Measurements from ENCODE around the gene CDK2AP2. TPM values are rescaled to one million over a fixed set of nuclear protein-coding genes. Genes with fewer than 3 reads are reported as not detected.

CDK2AP2 gene
- polyA plus RNA-seq, 4 donors, result 80.0 to 108 (median 97.5) TPM

DNA sequence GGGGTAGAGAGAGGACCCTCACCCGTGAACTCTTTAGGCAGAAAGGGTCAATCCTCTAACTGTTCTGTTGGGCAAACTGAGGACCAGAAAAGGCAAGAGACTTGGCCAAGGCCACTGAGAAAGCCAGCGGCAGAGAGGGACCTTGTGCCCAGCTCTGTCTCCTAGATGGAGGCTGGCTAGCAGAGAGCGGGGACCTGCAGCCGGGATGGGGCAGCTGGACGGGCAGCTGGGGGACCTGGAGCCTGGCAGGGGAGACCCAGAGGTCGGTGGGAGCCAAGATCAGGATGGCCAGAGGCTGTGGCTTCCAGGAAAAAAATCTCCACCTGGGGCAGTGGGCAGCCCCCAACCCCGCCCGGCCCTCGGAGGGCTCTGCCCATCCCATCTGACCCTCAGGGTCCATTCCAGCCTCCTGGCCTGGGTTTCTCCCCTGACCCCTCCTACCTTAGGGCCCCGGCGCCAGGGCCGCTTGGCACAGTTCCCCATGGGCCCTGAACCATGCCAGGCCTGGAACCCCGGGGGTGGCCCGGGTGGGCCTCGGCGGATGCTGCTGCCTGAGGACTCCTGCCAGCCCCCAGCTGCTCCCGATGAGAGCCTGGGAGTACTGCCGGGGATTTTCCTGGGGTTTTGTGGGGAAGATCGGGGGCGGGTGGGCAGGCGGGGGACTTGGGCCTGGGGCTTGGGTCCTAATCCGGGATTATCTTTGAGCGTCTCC lies 15.0 kb upstream of the CDK2AP2 start, which contains the start of gene CABP2:
Gene CABP2 (minus strand): TSS at position 603 of the 712 bp plus-strand sequence. CDS start 120 bp downstream, at position 483.
- WGBS, 3 donors, result 79 to 84% (median 81%) methylated on average over 22 to 23 of the region's 23 CpGs
- Histone ChIP-seq H3K27ac (ENCODE audit: low read depth in 1 of 3, low read length in 2 of 3) (no peak within 1 kb of the TSS), H3K4me1 (ENCODE audit: control insufficient read depth in 3 of 3, insufficient read depth in 2 of 3, low read depth in 1 of 3, low read length in 2 of 3) (peaks cover 0 to 17% (median 4%) of the 10 kb centered on the region in 3 donors), H3K9me3 (ENCODE audit: control insufficient read depth in 2 of 2, insufficient read depth in 1 of 2, low read depth in 1 of 2, low read length in 1 of 2) (no peaks in the 10 kb centered on the region), H3K36me3 (ENCODE audit: control insufficient read depth in 3 of 3, insufficient read depth in 2 of 3, low read depth in 1 of 3, low read length in 3 of 3) (no peaks in the 10 kb centered on the region), H3K27me3 (ENCODE audit: control insufficient read depth in 3 of 3, insufficient read depth in 3 of 3, low read length in 3 of 3) (no peaks in the 10 kb centered on the region), H3K4me3 (ENCODE audit: low read depth in 1 of 3, low read length in 3 of 3) (no peak within 1 kb of the TSS)
- FAIRE-seq (no peak), DNase-seq (no peak)

DNA sequence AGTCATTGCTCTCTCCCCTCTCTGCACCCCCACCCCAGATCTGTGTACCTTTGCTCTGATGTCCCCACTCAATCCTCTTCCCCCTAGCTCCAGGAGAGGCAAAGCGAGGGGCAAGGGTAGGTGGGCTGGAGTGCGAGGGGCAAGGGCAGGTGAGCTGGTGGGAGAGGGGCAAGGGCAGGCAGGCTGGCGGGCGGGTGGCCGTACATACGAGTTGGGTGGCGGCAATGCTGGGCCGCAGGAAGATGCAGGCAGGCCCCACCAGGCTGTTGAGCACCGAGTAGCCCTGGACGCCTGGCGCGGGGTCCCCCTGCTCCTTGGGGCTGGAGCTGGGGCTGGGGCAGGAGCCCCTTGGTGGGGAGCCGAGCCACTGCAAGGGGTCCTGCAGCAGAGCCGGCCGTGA lies 14.4 kb upstream of the CDK2AP2 start:
- Histone ChIP-seq H3K27ac (ENCODE audit: low read depth in 1 of 3, low read length in 2 of 3) (no peak overlapping the region), H3K36me3 (ENCODE audit: control insufficient read depth in 3 of 3, insufficient read depth in 2 of 3, low read depth in 1 of 3, low read length in 3 of 3) (no peaks in the 10 kb centered on the region), H3K4me3 (ENCODE audit: low read depth in 1 of 3, low read length in 3 of 3) (no peak overlapping the region), H3K4me1 (ENCODE audit: control insufficient read depth in 3 of 3, insufficient read depth in 2 of 3, low read depth in 1 of 3, low read length in 2 of 3) (peaks cover 0 to 17% (median 4%) of the 10 kb centered on the region in 3 donors), H3K9me3 (ENCODE audit: control insufficient read depth in 2 of 2, insufficient read depth in 1 of 2, low read depth in 1 of 2, low read length in 1 of 2) (no peaks in the 10 kb centered on the region), H3K27me3 (ENCODE audit: control insufficient read depth in 3 of 3, insufficient read depth in 3 of 3, low read length in 3 of 3) (no peaks in the 10 kb centered on the region)
- WGBS, 3 donors, result 89 to 96% (median 95%) methylated on average over 14 to 15 of the region's 15 CpGs
- DNase-seq (no peak), FAIRE-seq (no peak)

DNA sequence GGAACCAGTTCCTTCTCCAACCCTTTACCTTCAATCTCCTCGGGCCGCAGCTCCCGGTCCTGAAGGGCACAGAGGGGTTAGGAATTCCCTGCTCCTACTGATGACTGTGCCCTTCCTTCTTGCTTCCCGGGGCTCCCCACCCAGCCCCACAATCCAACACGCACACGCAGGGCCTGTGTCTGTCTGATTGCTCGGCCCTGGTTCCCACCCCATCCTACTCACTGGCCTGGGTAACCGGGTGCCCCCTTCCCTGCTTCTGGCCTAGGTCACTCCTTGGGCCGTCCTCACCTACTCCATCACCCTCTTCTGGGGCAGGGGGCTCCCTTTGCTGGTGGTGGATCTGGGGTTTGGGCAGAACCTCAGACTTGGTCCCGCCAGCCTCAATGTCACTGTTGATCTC lies 14.0 kb upstream of the CDK2AP2 start:
- Histone ChIP-seq H3K36me3 (ENCODE audit: control insufficient read depth in 3 of 3, insufficient read depth in 2 of 3, low read depth in 1 of 3, low read length in 3 of 3) (no peaks in the 10 kb centered on the region), H3K9me3 (ENCODE audit: control insufficient read depth in 2 of 2, insufficient read depth in 1 of 2, low read depth in 1 of 2, low read length in 1 of 2) (no peaks in the 10 kb centered on the region), H3K27ac (ENCODE audit: low read depth in 1 of 3, low read length in 2 of 3) (no peak overlapping the region), H3K4me3 (ENCODE audit: low read depth in 1 of 3, low read length in 3 of 3) (no peak overlapping the region), H3K27me3 (ENCODE audit: control insufficient read depth in 3 of 3, insufficient read depth in 3 of 3, low read length in 3 of 3) (no peaks in the 10 kb centered on the region), H3K4me1 (ENCODE audit: control insufficient read depth in 3 of 3, insufficient read depth in 2 of 3, low read depth in 1 of 3, low read length in 2 of 3) (peaks cover 0 to 17% (median 4%) of the 10 kb centered on the region in 3 donors)
- DNase-seq, result no peak
- FAIRE-seq, result no peak
- 81 to 88% (median 82%) methylated on average over 10 of the region's 10 CpGs for WGBS, 3 donors

DNA sequence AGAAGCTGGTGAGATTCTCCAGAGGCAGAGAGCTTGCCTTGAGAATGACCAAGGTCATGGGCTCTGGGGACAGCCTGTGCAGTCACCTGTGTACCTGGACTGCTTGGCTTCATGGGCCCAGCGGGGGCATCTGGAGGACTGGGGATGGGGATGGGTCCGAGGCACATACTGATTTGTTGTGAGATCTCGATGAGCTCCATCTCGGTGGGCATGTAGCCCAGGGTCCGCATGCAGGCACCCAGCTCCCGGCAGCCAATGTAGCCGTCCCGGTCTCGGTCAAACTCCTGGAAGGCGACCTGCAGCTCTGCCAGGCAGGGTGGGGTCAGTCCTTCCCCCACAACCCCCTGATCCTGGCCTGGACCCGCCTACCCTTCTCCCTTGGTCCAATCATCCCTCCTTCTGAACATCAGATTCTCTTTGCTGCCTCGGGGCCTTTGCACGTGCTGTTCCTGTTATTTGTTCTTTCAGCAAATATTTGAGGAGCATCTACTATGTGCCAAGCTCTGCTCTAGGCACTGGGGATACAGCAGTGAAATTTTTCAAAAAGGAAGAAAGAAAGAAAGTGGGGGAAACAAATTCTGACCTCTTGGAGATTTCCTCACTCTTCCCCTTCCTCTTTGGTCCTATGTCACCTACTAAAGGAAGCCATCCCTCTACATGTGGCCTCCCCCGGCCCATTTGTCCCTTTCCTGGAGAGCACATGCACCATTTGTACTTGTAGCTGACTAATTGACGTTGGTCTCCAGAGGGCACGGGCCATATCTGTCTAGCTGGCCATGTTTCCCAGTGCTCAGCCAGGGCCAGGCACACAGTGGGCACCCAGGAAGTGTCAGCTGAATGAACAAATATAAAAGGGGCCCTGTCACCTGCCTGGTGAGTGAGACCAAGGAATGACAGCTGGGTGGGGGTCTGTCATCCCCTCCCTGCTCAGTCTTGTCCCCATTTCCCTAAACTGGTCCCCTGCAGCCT lies 13.2 kb upstream of the CDK2AP2 start:
- no peak overlapping the region for H3K27ac ChIP-seq (ENCODE audit: low read depth in 1 of 3, low read length in 2 of 3)
- FAIRE-seq (no peak), DNase-seq (no peak)
- no peaks in the 10 kb centered on the region for H3K27me3 ChIP-seq (ENCODE audit: control insufficient read depth in 3 of 3, insufficient read depth in 3 of 3, low read length in 3 of 3)
- WGBS, 3 donors, result 91 to 94% (median 91%) methylated on average over 16 of the region's 16 CpGs
- H3K4me1 ChIP-seq (ENCODE audit: control insufficient read depth in 3 of 3, insufficient read depth in 2 of 3, low read depth in 1 of 3, low read length in 2 of 3), result peaks cover 0 to 17% (median 4%) of the 10 kb centered on the region in 3 donors
- H3K36me3 ChIP-seq (ENCODE audit: control insufficient read depth in 3 of 3, insufficient read depth in 2 of 3, low read depth in 1 of 3, low read length in 3 of 3), result no peaks in the 10 kb centered on the region
- H3K9me3 ChIP-seq (ENCODE audit: control insufficient read depth in 2 of 2, insufficient read depth in 1 of 2, low read depth in 1 of 2, low read length in 1 of 2), result no peaks in the 10 kb centered on the region
- no peak overlapping the region for H3K4me3 ChIP-seq (ENCODE audit: low read depth in 1 of 3, low read length in 3 of 3)

DNA sequence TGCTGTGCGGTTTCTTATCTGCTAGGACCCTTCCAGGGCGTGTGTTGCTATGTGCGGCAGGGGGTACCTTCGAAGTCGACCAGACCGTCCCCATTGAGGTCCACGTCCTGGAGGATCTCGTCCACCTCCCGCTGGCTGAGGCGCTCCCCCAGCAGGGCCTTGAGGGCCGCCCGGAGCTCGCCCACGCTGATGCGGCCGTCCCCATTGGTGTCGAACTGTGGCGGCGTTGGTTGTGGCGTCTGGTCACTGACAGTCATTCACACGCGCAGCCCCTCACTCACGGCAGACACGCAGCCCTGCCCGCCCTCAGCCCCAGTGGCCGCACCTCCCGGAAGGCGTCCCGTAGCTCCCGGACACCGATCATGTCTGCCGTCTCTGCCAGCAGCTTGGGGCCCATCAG lies 11.8 kb upstream of the CDK2AP2 start:
- FAIRE-seq (no peak), DNase-seq (no peak)
- no peak overlapping the region for H3K27ac ChIP-seq (ENCODE audit: low read depth in 1 of 3, low read length in 2 of 3)
- H3K4me1 ChIP-seq (ENCODE audit: control insufficient read depth in 3 of 3, insufficient read depth in 2 of 3, low read depth in 1 of 3, low read length in 2 of 3), result peaks cover 0 to 9% (median 0%) of the 10 kb centered on the region in 3 donors
- H3K36me3 ChIP-seq (ENCODE audit: control insufficient read depth in 3 of 3, insufficient read depth in 2 of 3, low read depth in 1 of 3, low read length in 3 of 3), result no peaks in the 10 kb centered on the region
- no peak overlapping the region for H3K4me3 ChIP-seq (ENCODE audit: low read depth in 1 of 3, low read length in 3 of 3)
- no peaks in the 10 kb centered on the region for H3K27me3 ChIP-seq (ENCODE audit: control insufficient read depth in 3 of 3, insufficient read depth in 3 of 3, low read length in 3 of 3)
- no peaks in the 10 kb centered on the region for H3K9me3 ChIP-seq (ENCODE audit: control insufficient read depth in 2 of 2, insufficient read depth in 1 of 2, low read depth in 1 of 2, low read length in 1 of 2)
- WGBS, 3 donors, result 91 to 96% (median 94%) methylated on average over 32 of the region's 32 CpGs

DNA sequence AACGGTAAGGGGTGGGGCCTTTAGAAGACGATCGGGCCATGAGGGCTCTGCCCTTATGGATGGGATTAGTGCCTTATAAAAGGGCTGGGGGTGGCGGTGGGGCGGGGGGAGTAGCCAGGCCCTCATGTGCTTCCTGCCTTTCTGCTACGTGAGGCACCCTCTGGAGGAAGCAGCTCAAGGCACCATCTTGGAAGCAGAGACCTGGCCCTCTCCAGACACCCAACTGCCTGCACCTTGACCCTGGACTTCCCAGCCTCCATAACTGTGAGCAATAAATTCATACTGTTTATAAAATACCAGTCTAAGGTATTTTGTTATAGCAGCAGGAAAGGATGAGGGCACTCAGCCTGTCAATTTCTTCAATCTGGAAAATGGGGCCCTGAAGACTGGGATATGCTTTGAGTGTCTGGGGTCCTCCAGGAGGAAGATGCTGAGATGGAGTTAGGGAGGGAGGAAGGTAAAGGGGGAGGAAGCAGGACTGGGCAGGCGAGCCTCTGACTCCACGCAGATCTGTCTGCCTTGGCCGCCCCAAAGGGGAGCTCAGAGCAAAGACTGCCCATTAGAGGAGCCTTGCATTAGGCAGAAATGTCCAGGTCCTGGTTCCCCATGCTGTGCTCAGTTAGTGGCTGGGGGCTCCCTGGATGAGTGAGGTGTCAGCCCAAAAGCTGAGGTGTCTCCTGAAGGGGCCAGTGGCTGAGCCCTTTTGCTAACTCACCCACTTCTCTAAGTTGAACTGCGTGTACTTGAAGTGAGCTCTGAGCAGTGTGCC lies 10.0 kb upstream of the CDK2AP2 start:
- FAIRE-seq, result no peak
- H3K27me3 ChIP-seq (ENCODE audit: control insufficient read depth in 3 of 3, insufficient read depth in 3 of 3, low read length in 3 of 3), result no peaks in the 10 kb centered on the region
- no peak for DNase-seq

DNA sequence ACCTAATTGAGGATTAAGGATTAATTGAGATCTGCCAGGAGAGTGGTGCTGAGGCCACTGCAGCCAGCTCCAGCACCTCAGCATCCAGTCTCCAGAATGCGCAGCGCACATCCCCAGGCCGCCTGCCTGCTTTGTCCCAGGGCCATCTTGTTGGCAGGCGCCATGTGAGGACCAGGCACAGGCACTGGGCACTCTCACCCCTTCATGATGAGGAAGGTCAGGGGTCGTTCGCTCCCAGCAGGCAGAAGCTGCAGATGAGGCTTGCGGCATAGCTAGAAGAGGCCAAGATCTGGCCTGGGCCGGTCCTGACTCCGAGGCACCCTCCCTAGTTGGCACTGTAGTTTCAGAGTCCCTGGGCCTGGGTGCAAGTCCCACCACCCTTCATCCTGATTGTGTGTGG lies 8.8 kb upstream of the CDK2AP2 start:
- no peak for FAIRE-seq
- Histone ChIP-seq H3K9me3 (ENCODE audit: control insufficient read depth in 2 of 2, insufficient read depth in 1 of 2, low read depth in 1 of 2, low read length in 1 of 2) (no peaks in the 10 kb centered on the region), H3K4me3 (ENCODE audit: low read depth in 1 of 3, low read length in 3 of 3) (no peak overlapping the region), H3K27ac (ENCODE audit: low read depth in 1 of 3, low read length in 2 of 3) (no peak overlapping the region), H3K27me3 (ENCODE audit: control insufficient read depth in 3 of 3, insufficient read depth in 3 of 3, low read length in 3 of 3) (no peaks in the 10 kb centered on the region), H3K4me1 (ENCODE audit: control insufficient read depth in 3 of 3, insufficient read depth in 2 of 3, low read depth in 1 of 3, low read length in 2 of 3) (no peaks in the 10 kb centered on the region), H3K36me3 (ENCODE audit: control insufficient read depth in 3 of 3, insufficient read depth in 2 of 3, low read depth in 1 of 3, low read length in 3 of 3) (no peaks in the 10 kb centered on the region)
- no peak for DNase-seq
- WGBS, 3 donors, result 94 to 96% (median 95%) methylated on average over 9 of the region's 9 CpGs

More for the DNA sequence above, 10.0 kb upstream of the CDK2AP2 start:
- no peak overlapping the region for H3K27ac ChIP-seq (ENCODE audit: low read depth in 1 of 3, low read length in 2 of 3)
- WGBS, 3 donors, result 81 to 90% (median 88%) methylated on average over 10 of the region's 10 CpGs
- H3K9me3 ChIP-seq (ENCODE audit: control insufficient read depth in 2 of 2, insufficient read depth in 1 of 2, low read depth in 1 of 2, low read length in 1 of 2), result no peaks in the 10 kb centered on the region
- H3K36me3 ChIP-seq (ENCODE audit: control insufficient read depth in 3 of 3, insufficient read depth in 2 of 3, low read depth in 1 of 3, low read length in 3 of 3), result no peaks in the 10 kb centered on the region
- H3K4me1 ChIP-seq (ENCODE audit: control insufficient read depth in 3 of 3, insufficient read depth in 2 of 3, low read depth in 1 of 3, low read length in 2 of 3), result no peaks in the 10 kb centered on the region
- H3K4me3 ChIP-seq (ENCODE audit: low read depth in 1 of 3, low read length in 3 of 3), result no peak overlapping the region

DNA sequence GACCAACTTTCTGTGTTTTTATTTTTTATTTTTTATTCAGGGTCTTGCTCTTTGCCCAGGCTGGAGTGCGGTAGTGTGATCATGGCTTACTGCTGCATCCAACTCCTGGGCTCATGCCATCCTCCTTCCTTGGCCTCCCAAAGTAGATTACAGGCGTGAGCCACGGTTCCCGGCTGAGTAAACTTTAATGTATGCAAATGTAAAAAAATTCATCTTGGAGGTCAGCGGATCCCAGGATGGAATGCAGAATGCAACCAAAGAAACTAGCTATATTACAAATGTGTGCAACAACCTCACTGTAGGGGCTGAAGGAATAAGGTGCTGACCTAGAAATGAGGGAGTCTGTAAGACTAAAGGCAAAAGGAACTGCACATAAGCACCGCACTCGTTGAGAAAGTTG lies 6.2 kb upstream of the CDK2AP2 start:
- Histone ChIP-seq H3K27me3 (ENCODE audit: control insufficient read depth in 3 of 3, insufficient read depth in 3 of 3, low read length in 3 of 3) (no peaks in the 10 kb centered on the region), H3K36me3 (ENCODE audit: control insufficient read depth in 3 of 3, insufficient read depth in 2 of 3, low read depth in 1 of 3, low read length in 3 of 3) (no peaks in the 10 kb centered on the region), H3K4me1 (ENCODE audit: control insufficient read depth in 3 of 3, insufficient read depth in 2 of 3, low read depth in 1 of 3, low read length in 2 of 3) (peaks cover 0 to 23% (median 2%) of the 10 kb centered on the region in 3 donors), H3K27ac (ENCODE audit: low read depth in 1 of 3, low read length in 2 of 3) (no peak overlapping the region), H3K4me3 (ENCODE audit: low read depth in 1 of 3, low read length in 3 of 3) (no peak overlapping the region), H3K9me3 (ENCODE audit: control insufficient read depth in 2 of 2, insufficient read depth in 1 of 2, low read depth in 1 of 2, low read length in 1 of 2) (no peaks in the 10 kb centered on the region)
- FAIRE-seq (no peak), DNase-seq (no peak)
- 80 to 88% (median 83%) methylated on average over 7 of the region's 7 CpGs for WGBS, 3 donors
